GM19025 (cell line): ENCODE results near the gene AGER.
"Not testable (repeated sequence)": the region's sequence is repeated elsewhere in the genome, so short reads cannot be mapped to it uniquely, and the experiment has no call there.

Experiments
- ATAC-seq: cut with Tn5 transposase; IDR thresholded peaks from one replicate; pipeline ENCODE4 v1.9.1; 2021; ENCODE audit warnings: mild to moderate bottlenecking, low read depth, moderate library complexity; ENCODE audit not compliant: unreplicated experiment

AGER gene

DNA sequence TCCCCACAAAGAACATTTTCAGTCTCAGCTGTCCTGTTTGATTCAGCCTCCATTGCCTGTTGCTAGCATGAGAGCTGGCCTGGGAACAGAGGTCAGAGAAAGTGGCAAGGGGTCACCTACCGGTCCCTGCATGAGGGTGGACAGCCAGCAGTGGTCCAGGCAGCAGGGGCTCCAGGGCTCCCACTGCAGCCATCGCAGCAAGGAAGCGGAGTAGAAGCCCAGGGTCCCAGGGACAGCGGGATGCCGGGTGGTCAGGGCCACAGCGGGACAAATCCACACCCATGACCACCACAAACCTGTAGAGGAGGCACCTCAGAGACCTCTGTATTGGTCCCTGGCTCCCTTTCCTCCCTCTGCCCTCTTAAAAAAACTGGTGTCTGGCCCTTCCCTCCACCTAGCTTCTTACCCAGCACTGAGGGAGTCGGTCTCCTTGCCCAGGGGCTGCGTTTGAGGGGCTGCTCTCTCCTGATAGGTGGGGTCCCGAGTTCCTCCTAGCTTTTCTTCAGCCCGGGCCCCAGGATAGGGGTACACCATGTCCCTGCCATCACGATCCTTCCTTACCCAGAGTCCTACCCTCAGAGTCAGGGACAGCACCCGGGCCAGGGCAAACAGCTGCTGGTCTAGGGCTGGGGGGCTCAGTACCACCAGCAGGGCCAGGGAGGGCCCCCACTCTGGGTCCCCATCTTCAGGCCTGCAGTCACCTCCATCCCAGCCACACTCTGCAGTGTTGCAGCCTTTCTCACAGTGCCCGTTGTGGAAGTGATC is 16.8 kb upstream of the AGER start:
- no peak for ATAC-seq

DNA sequence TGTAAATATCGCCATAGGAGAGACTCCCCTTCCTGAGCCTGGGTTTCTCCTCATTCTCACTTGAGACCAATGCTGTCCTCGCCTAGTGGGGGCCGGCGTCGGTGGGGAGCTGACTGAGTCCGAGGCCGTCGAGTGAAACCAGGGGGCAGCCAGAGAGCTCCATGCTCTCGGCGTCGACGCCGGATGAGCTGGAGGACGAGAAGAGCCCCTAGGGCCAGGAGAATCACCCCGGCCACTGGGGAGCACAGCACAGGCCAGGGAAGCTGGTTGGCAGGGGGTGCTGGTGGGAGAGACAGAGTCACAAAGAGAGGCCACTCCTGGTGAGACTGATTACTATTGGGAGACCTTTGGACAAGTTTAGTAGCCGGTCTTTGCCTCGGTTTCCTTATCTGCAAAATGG is 14.8 kb upstream of the AGER start:
- ATAC-seq = no peak

DNA sequence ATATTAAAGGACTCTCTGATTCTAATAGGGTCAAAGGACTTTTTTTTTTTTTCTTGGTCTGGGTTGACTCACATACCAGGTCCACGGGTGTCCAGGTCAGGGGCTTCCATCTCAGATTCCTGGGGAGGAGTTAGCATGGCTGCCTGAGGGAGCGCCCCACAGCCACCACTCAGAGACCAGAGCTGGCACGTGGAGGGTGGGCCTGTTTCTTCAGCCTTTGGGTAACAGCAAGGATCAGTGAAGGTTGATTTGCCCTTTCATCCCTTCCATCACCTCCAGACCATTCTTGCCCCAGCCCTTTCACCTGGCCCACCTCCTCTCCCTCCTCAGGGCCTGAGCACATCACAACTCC is 14.3 kb upstream of the AGER start:
- no peak for ATAC-seq

DNA sequence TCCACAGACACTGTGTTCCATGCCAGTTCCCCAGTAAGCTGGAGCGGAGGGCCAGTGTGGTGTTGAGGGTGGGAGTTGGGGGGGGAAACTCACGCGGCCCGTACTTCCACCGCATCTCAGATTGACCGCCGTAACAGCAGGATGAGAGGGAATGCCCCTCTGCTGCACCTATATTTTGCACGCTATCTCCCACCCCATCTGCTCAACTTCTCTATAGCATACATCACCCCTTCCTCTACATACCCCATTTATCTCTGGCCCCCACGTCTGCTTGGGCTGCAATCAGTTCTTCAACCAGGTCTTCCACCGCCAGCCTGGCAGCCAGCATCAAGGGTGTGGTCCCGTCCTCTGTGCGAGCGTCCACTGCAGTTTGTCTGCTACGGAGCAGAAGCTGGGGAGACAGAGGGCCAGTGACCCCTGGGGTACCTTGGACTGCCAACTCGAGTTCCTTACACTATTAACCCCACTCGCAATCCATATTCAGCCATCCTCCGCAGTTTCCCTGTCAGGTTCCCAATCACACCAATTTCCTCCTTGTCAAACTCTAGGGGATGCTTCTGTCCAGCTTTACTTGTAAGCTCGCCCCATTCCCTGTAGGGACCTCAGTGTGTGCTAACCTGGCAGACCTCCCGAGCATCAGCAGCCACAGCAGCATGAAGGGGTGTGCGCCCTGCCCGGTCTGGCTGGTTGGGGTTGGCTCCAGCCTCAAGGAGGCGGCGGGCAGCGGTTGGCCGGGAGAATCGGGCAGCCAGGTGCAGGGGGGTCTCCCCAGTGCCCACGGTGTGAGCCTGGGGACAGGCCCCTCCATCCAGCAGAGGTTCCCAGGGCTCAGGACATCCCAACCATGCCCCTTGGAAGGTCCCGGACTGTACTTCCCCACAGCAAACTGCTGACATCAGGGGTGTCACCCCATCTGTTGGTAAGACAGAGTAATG is 12.9 kb upstream of the AGER start:
- ATAC-seq = no peak

DNA sequence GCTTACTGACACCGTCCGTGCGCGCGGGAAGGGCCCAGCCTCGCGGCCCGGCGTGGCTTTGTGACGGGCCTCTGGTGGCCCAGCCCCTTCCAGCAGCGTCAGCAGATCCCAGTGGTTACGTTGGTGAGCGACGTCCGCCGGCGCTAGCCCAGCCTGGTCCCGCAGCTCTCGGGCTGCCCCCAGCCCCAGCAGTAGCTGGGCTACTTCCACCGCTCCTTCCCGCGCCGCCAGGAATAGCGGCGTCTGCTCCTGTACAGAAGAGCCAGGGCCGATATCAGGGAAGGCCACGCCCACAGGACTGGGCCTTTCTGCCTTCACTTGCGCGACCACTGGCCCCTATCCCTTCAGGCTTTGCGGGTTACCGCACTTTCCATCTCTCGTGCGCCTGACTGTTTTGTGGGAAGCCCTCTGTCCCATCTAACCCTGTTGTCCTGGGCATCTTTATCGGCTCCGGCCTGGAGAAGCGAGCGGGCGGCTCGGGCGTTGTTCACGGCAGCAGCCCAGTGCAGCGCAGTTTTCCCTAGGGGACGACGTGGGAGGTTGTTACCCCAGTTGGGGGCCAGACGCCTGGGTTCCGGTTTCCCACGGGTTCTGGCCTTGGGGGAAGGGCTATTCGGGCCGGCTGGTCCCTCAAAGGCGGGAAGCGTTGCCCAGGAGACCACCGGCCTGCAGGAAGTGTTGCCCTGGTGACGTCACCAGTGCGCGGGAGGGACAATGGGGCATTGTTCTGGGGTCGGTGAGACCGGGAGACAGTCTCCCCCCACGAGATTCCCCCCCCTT is 12.0 kb upstream of the AGER start:
- peak; percentile 86 for ATAC-seq

DNA sequence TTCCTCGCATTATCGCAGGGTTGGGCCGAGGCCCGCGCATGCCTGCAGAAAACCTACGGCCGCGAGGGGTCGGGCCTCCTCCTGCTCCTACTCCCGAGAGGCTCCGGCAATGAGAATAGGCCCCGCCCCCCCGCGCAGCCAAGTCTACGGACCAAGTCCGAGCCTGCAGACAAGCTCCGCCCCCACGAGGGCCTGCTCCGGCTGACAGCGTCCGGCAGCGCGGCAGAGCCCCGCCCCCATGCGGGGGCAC is 11.5 kb upstream of the AGER start:
- ATAC-seq = peak; percentile 68

DNA sequence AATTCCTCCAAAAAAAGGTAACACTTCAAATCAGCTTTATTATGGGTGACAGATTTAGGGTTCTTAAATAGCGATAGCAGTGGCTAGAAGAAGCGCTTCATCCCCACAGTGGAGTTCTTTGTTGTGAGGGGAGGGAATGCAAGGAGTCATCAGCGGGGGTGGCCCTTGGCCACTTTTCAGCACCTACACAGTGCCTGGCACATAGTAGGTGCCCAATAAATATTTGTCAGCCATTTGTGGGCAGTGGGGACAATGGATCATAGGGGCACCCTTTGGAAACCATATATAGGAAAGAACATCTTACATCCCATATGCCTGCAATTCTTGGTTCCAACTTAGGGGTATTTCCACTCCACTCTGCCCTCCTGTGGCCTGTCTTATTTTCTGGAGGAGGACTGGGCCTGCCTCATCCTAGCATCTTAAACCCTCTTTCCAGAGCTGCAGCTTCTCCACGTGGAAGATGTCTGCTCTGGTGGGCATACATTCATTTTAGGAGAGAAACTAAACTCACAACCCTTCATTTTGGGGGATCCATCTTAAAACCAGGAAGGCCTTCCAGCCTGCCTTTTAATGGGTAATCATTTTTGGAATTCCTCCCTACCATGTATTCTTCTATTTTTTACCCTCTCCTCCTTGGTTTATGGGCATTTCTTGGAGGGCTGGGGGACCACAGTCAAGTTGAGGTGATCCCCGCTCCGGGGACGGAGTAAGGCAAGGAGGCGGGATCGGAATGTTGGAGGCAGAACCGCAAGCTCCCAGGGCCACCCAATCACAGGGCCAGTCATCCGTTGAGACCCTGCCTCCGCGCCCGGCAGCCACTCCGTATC is 11.0 kb upstream of the AGER start:
- no peak for ATAC-seq

DNA sequence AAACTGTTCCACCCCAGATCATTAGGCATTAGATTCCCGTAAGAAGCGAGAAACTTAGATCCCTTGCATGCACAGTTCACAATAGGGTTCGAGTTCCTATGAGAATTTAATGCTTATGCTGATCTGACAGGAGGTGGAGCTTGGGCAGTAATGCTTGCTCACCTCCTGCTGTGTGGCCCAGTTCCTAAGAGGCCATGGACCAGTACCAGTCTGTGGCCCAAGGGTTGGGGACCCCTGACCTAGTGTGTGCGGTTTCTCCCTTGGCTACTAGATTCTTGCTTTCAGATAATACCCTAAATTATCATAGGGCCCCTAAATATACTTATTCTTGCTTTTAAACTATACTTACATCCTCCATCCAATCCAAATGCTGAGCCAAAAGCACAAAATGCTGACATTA is 10.3 kb upstream of the AGER start:
- ATAC-seq = no peak

DNA sequence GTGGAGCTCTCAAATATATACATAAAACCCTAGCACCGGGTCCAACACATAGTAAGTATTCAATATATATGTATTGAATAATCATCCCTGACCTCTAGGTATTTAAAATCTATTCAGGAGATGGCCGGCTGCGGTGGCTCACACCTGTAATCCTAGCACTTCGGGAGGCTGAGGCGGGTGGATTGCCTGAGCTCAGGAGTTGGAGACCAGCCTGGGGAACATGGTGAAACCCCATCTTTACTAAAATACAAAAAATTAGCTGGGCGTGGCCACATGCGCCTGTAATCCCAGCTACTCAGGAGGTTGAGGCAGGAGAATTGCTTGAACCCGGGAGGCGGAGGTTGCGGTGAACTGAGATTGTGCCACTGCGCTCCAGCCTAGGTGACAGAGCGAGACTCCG is 9.0 kb upstream of the AGER start:
- ATAC-seq = not testable (repeated sequence)

DNA sequence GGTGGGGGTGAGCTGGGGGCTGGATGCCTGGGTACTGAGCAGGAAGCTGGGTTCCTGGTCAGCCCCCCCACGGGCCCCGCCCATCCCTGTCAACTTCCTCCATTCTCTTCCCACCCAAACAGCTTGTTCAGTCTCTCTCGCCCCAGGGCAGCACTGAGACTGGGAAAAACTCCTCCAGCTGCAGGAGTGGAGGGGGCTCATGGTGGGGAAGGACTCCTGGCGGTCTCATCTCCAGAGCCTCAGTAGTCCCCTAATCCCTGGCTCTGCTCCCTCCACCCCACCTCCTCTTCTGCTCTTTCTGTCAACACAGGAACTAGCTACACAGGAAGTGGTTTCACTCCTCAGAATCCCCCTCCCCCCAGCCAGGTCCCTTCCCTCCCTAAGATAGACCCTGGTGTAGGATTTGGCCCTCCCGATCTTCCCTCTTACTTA is 8.6 kb upstream of the AGER start, which contains the start of gene GPSM3:
Gene GPSM3, minus strand, starts transcription at position 36 of the 432 bp plus-strand sequence. CDS start 130 bp downstream, outside the sequence.
- no peak for ATAC-seq

DNA sequence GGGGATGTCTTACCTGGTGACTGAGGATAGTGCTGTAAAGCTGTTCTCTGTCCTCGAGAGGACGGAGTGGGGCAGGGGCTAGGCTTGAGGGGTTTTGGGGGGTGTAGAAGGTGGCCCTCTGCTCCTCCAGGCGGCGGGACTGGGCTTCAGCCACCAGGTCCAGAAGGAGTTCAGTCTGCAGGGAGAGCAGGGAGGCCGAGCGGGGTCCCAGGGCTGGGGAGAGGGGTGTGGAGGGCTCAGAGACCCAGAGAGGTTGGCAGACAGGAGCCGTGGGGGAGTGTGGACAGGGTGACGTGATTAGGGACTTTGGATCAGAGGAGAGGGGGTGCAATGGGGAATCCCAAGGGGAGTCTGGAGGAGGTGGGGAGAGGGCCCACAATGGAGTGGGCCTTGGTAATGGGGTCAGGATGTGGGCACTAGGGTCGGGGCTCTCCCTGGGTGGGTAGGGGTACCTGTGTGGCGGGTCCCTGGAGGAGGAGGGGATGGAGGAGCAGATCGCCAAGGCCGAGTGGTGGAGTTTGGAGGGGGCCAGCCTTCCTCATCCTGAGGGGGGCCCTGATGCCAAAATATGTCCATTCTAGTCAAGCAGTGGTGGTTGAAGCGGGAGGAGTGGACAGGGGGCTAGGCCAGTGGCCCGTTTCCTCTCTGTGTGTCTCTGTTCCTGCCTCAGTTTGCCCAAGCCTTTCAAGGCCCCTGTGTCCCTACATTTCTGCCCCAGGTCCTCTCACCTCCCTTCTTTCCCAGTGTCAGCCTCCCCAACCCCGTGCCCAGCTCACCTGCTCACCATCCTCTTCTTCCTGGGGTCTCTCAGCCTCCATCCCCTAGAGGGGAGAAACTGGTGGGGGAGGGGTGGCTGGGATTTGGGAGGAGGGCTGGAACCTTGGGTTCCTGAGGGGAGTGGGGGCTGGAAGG is 7.9 kb upstream of the AGER start:
- ATAC-seq = no peak

DNA sequence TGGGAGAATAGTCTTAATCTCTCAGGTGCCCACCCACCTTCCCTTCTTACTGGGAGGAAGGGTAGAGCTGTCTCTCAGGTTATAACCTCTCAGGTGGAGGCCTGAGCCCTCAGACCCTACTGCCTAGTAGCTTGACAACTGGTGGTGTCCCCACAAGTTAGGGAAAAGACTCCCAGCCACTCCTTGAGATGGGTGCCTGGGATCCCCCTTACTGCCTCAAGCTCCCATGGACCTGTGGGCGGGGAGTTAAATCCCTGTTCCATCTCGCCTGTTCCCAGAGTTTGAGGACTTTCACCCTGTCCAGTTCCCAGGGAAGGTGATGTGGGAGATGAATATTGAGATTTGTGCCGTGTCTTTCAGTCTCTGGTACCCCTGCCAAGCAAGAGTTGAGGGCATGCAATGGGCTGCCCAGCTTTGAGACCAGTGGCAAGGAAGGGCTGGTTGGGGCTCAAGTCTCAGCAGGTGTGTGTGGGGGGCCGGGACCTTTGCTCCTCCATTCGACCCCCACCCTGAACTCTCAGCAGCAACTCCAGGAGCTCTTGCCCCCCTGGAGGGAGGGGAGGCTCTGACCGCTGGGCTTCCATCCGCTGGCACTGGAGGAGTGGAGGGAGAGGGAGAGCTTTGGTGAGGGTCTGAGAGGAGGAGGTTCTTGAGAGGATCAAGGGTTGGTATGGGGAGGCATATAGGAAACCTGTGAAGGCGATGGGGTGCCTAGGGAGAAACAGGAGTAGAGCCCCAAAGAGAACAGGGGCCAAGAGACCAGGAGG is 7.0 kb upstream of the AGER start:
- no peak for ATAC-seq

DNA sequence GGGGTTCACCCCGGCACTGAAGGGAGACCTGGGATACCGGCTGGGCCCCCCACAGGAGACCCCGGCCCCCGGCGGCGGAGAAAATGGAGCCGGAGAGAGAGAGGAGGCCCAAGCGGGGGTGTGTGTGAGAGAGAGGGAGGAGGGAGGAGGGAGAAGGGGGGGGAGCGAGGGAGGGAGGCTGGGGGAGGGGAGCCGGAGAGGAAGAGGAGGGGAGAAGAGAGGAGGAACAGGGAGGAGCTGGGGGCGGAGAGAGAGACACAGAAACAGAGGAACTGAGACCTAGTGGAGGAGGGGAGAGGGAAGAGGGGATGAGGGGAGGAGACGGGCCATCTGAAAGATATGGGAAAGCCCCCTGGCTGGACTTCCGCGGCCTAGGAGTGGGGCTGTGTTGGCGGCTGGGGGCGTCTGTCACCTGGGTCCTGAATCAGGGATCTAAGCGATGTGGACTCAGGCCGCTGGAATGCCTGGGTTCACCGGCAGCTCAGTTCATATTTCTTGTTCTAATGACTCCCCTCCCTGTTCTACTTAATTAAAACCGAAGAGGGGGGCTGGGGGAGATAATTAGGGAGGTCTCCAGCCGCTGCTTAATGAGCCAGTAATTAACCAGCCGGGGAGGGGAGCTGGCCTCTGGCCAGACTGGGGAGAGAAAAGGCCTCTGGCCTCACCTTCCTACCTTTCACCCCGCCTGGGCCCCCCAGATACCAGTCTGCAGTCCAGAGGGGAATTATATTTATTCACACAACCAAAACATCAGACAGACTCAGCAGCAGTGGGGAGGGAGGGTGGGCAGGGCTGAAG is 6.2 kb upstream of the AGER start, which contains the start of gene PBX2:
Gene PBX2, minus strand, starts transcription at position 149 of the 798 bp plus-strand sequence. CDS start 287 bp downstream, outside the sequence.
- ATAC-seq = peak; percentile 52

DNA sequence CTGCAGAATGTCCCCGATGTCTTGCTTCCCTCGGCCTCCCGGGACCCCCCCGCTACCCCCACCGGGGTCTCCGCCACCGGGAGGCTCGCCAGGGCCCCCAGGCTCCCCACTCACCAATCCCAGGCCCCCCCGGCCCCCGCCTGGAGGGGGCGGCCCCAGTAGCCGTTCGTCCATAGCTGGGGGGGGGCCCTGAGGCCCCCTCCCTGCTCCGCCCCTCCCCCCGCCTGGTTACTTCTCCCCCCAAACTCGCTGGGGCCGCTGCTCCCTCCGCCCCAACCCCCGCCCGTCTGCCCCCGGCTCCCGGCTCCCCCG is 5.6 kb upstream of the AGER start:
- ATAC-seq = no peak

DNA sequence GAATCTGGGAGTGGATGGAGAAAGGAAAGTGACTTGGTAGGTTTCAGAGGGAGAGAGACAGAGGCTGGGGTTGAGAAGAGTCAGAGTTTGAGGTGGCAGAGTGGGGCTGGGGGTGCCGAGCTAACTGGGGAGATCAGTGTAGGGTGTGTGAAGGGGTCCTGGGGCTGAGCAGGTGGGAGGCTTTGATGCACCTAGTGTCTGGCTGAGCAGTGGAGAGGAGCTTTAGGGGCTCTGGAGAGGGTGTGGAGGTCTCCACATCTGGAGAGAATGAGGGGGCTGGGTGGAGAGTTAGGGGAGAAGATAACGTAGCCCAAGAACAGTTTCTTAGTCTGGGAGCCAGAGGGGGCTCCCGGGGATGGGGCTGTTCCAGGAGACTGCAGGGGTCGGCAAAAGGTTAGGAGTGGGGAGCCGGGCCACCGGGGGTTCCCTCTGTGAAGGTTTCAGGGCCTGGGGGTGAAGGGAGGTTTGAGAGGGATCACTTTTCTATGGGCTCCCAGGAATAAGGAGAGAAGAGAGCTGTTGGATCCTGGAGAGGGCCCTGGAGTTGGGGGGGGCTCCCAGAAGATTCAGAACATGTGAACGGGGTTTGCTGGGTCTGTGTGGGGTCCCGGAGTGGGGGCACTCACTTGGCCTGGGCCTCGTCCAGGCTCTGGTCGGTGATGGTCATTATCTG is 5.2 kb upstream of the AGER start:
- no peak for ATAC-seq

DNA sequence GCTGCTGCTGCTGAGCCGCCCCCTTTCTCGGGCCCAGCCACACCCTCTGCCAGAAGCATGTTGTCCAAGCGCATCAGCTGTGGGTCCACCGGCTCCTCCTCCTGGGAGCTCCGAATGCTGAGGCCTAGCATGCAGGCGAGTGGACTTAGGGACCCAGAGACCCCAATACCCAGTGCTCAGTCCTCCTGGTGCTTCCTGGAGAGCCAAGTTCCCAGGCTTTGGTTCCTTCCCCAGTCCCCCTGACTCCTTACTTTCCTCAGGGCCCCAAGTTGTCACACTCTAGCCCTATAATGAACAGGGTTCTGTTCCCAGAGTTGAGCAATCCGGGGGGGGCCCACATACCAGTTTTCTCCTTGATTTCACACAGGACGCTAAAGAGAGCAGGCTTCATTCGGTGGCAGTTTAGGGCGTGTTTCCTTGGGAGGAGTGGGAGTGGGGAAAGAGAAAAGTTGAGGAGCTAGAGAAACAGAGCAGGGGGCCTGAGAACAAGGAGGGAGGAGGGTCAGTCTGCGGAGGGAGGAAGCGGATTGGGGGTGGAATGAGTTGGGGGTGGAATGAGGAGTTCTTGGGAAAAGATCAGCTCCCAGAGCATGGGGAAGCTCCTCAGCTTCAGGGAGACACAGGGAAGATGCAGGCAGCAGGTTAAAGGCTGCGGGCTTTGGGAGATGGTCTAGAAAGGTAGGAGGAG is 4.5 kb upstream of the AGER start:
- ATAC-seq = no peak
